T-cell (primary cell): ENCODE data around the gene ZIC5. TPM values are rescaled to one million over a fixed set of nuclear protein-coding genes. Genes with fewer than 3 reads are reported as not detected.

Experiments used
- ATAC-seq, 4 experiments: fragments of 200-7000 bp in 3 of 4; fragments of 150-1000 bp in 1 of 4; cut with Tn5 transposase; replicated peaks in 1 of 4; 1 replicate in 3 of 4; 2 replicates in 1 of 4; pipeline ENCODE4 v1.10.0; 2021; ENCODE audit warnings: moderate library complexity in 3 of 4, mild to moderate bottlenecking in 2 of 4, moderate number of reproducible peaks in 1 of 4
- CTCF ChIA-PET, 2 donors: fragments of 300-600 bp; sonication (Branson Sonifier 250); formaldehyde crosslinking; loops; one replicate each; lab custom pipeline; 2022; ENCODE audit warnings: antibody characterized with exemption in 2 of 2; lab: Charles Lee
- POLR2A ChIA-PET, 2 donors: fragments of 300-600 bp; sonication (Branson Sonifier 250); formaldehyde crosslinking; loops; one replicate each; lab custom pipeline; 2022; ENCODE audit warnings: antibody characterized with exemption in 2 of 2; lab: Charles Lee
- DNase-seq, 35 experiments: peaks; one replicate each; pipeline versions ENCODE4 v3.0.0 to v3.0.0-alpha.2; 2013 to 2023
- H3K27ac ChIP-seq: one replicate; pipeline ENCODE4 v1.5.1; 2013; ENCODE audit warnings: low read length
- H3K27me3 ChIP-seq, 2 experiments: replicated peaks in 1 of 2; 1 replicate in 1 of 2; 2 replicates in 1 of 2; pipeline versions ENCODE4 v1.6.1 to v1.7.0; 2013; ENCODE audit warnings: low read length in 1 of 2, mixed read lengths in 1 of 2; ENCODE audit not compliant: control insufficient read depth in 2 of 2, insufficient read depth in 2 of 2; ENCODE audit errors: extremely low read depth in 1 of 2
- H3K36me3 ChIP-seq, 2 donors: 1 replicate in 1 of 2; 2 replicates in 1 of 2; pipeline versions ENCODE4 v1.6.1 to v1.7.0; 2013; ENCODE audit warnings: low read length in 1 of 2; ENCODE audit not compliant: control insufficient read depth in 2 of 2, insufficient read depth in 1 of 2; ENCODE audit errors: extremely low read depth in 1 of 2
- H3K4me1 ChIP-seq, 2 experiments: 1 replicate in 1 of 2; 2 replicates in 1 of 2; pipeline versions ENCODE4 v1.6.1 to v1.7.0; 2013; ENCODE audit warnings: low read length in 2 of 2, mixed read lengths in 1 of 2; ENCODE audit not compliant: insufficient read depth in 2 of 2, control insufficient read depth in 1 of 2; ENCODE audit errors: extremely low read depth in 1 of 2
- H3K4me3 ChIP-seq, 2 donors: 1 replicate in 1 of 2; 2 replicates in 1 of 2; pipeline versions ENCODE4 v1.5.1 to v1.7.0; 2013; ENCODE audit warnings: mild to moderate bottlenecking in 2 of 2, low read length in 1 of 2, moderate library complexity in 1 of 2; ENCODE audit not compliant: control insufficient read depth in 1 of 2; ENCODE audit errors: extremely low read depth in 1 of 2
- H3K9me3 ChIP-seq: 2 replicates; pipeline ENCODE4 v1.7.0; 2013
- H3K27ac Mint-ChIP-seq, 2 donors: one replicate each; pipeline ENCODE4 v1.8.0; 2020 to 2021; ENCODE audit warnings: mild to moderate bottlenecking in 2 of 2, mixed read lengths in 2 of 2
- H3K27me3 Mint-ChIP-seq, 2 donors: one replicate each; pipeline ENCODE4 v1.8.0; 2021 to 2022; ENCODE audit warnings: mixed read lengths in 2 of 2
- H3K36me3 Mint-ChIP-seq: one replicate; pipeline ENCODE4 v1.8.0; 2021; ENCODE audit warnings: mixed read lengths
- H3K4me1 Mint-ChIP-seq, 3 donors: one replicate each; pipeline ENCODE4 v1.8.0; 2020 to 2022; ENCODE audit warnings: mixed read lengths in 3 of 3, mild to moderate bottlenecking in 1 of 3
- H3K4me3 Mint-ChIP-seq, 3 donors: one replicate each; pipeline ENCODE4 v1.8.0; 2020 to 2022; ENCODE audit warnings: mild to moderate bottlenecking in 3 of 3, mixed read lengths in 3 of 3, moderate library complexity in 3 of 3
- H3K9me3 Mint-ChIP-seq, 3 donors: one replicate each; pipeline ENCODE4 v1.8.0; 2020 to 2022; ENCODE audit warnings: mixed read lengths in 3 of 3
- WGBS: methylation state at CpG from one replicate; pipeline ENCODE4 v1.1.5; 2013; ENCODE audit warnings: missing lambda C conversion rate; ENCODE audit not compliant: insufficient coverage; 5-methylcytosine and 5-hydroxymethylcytosine counted together
- total RNA-seq, 35 experiments: library from RNA in 6 of 35; stranded (reverse) in 6 of 35; fragments of 120-200 nt in 1 of 35; gene quantifications; one replicate each; pipeline versions ENCODE4 v1.2.1 to v1.2.4 and lab custom pipeline; 2013 to 2026

The ZIC5 gene
- total RNA-seq, 5 donors from 2014 or later (not counting 1 experiment from before 2014, with no cell fraction given), result 0.07 to 0.09 (median 0.09) TPM; not detected in 2

- CTCF ChIA-PET, result no interaction called here
- Histone ChIP-seq H3K27ac (no peak overlapping the region), H3K4me3 (peak overlapping the region in 1 of 2 donors; percentile 41), H3K27me3 (peaks cover 28 to 64% of the 10 kb centered on the region in 2 experiments), H3K36me3 (no peaks in the 10 kb centered on the region), H3K4me1 (peaks cover 0 to 34% of the 10 kb centered on the region in 2 experiments), H3K9me3 (peaks cover 3% of the 10 kb centered on the region)
- Mint-ChIP-seq H3K27me3 (peaks cover 58 to 68% of the 10 kb centered on the region in 2 donors), H3K9me3 (peaks cover 0 to 8% (median 6%) of the 10 kb centered on the region in 3 donors), H3K27ac (peak overlapping the region; percentile 61 to 87), H3K4me1 (peaks cover 21 to 25% (median 24%) of the 10 kb centered on the region in 3 donors), H3K36me3 (no peaks in the 10 kb centered on the region), H3K4me3 (peak overlapping the region; percentile 67 to 82 (median 78))
- ATAC-seq (no peak), DNase-seq (peak in 1 of 35 experiments; percentile 32)
- POLR2A ChIA-PET, result no interaction called here
- 7% methylated on average over 61 of the region's 81 CpGs for WGBS
Observed at GRCh38 chr13:99968521-99969452, 2.8 kb downstream of the ZIC5 start.

- H3K36me3 Mint-ChIP-seq, result no peaks in the 10 kb centered on the region
- Histone ChIP-seq H3K36me3 (no peaks in the 10 kb centered on the region), H3K27me3 (peaks cover 24 to 64% of the 10 kb centered on the region in 2 experiments), H3K4me1 (peaks cover 0 to 34% of the 10 kb centered on the region in 2 experiments), H3K9me3 (peaks cover 3% of the 10 kb centered on the region), H3K27ac (no peak overlapping the region), H3K4me3 (no peak overlapping the region)
- peak overlapping the region in 1 of 2 donors; percentile 1 for H3K27ac Mint-ChIP-seq
- no peak for DNase-seq
- ChIA-PET CTCF (no interaction called here), POLR2A (no interaction called here)
- peaks cover 21 to 25% (median 24%) of the 10 kb centered on the region in 3 donors for H3K4me1 Mint-ChIP-seq
- H3K9me3 Mint-ChIP-seq, result peaks cover 0 to under 1% (median 0%) of the 10 kb centered on the region in 3 donors
- no peak for ATAC-seq
- peaks cover 53 to 63% of the 10 kb centered on the region in 2 donors for H3K27me3 Mint-ChIP-seq
- 7% methylated on average over 54 of the region's 58 CpGs for WGBS
- peak overlapping the region; percentile 5 to 63 (median 34) for H3K4me3 Mint-ChIP-seq
Observed at GRCh38 chr13:99967869-99968520, 3.6 kb downstream of the ZIC5 start.

- ChIA-PET POLR2A (interaction anchor here in 1 of 2 donors (0.6 kb wide), 2 partner anchors 36 to 615 kb away, joined by 3 to 4 read pairs; no protein-coding TSS in a partner anchor), CTCF (no interaction called here)
- no peaks in the 10 kb centered on the region for H3K36me3 ChIP-seq
- ATAC-seq, result no peak
- Mint-ChIP-seq H3K9me3 (no peaks in the 10 kb centered on the region), H3K27ac (peak overlapping the region in 1 of 2 donors; percentile 1), H3K36me3 (no peaks in the 10 kb centered on the region), H3K4me1 (peaks cover 21 to 25% (median 24%) of the 10 kb centered on the region in 3 donors), H3K27me3 (peaks cover 54 to 62% of the 10 kb centered on the region in 2 donors), H3K4me3 (peak overlapping the region; percentile 5 to 63 (median 34))
- H3K4me3 ChIP-seq, result no peak overlapping the region
- peaks cover 26 to 62% of the 10 kb centered on the region in 2 experiments for H3K27me3 ChIP-seq
- H3K4me1 ChIP-seq, result peaks cover 0 to 34% of the 10 kb centered on the region in 2 experiments
- H3K9me3 ChIP-seq, result peaks cover 3% of the 10 kb centered on the region
- H3K27ac ChIP-seq, result no peak overlapping the region
- WGBS, result 0% methylated on average over 1 of the region's 9 CpGs
- no peak for DNase-seq
Observed at GRCh38 chr13:99967498-99967868, 4.1 kb downstream of the ZIC5 start.

- H3K36me3 ChIP-seq, result no peaks in the 10 kb centered on the region
Observed at GRCh38 chr13:99966064-99966805, 5.3 kb downstream of the ZIC5 start.

GRCh38 chr13:99965329-99966000, 6.1 kb downstream of the ZIC5 start:
- WGBS, result 52% methylated on average over 4 of the region's 9 CpGs
- Histone ChIP-seq H3K27me3 (peaks cover 34 to 52% of the 10 kb centered on the region in 2 experiments), H3K4me3 (no peak overlapping the region), H3K4me1 (peaks cover 0 to 23% of the 10 kb centered on the region in 2 experiments), H3K36me3 (no peaks in the 10 kb centered on the region), H3K27ac (no peak overlapping the region), H3K9me3 (no peaks in the 10 kb centered on the region)
- H3K36me3 Mint-ChIP-seq, result no peaks in the 10 kb centered on the region
- peaks cover 66 to 71% of the 10 kb centered on the region in 2 donors for H3K27me3 Mint-ChIP-seq
- no peak overlapping the region for H3K27ac Mint-ChIP-seq
- DNase-seq (no peak), ATAC-seq (no peak)
- peaks cover 21 to 28% (median 22%) of the 10 kb centered on the region in 3 donors for H3K4me1 Mint-ChIP-seq
- ChIA-PET CTCF (no interaction called here), POLR2A (no interaction called here)
- no peaks in the 10 kb centered on the region for H3K9me3 Mint-ChIP-seq
- H3K4me3 Mint-ChIP-seq, result no peak overlapping the region

More at GRCh38 chr13:99966064-99966805, 5.3 kb downstream of the ZIC5 start:
- CTCF ChIA-PET, result interaction anchor here in 1 of 2 donors (0.8 kb wide), 1 partner anchor 309 kb away, joined by 3 read pairs; no protein-coding TSS in a partner anchor
- DNase-seq, result no peak
- peaks cover 18 to 21% (median 19%) of the 10 kb centered on the region in 3 donors for H3K4me1 Mint-ChIP-seq
- peaks cover 27 to 50% of the 10 kb centered on the region in 2 experiments for H3K27me3 ChIP-seq
- no peak overlapping the region for H3K27ac Mint-ChIP-seq
- POLR2A ChIA-PET, result no interaction called here
- H3K4me3 Mint-ChIP-seq, result no peak overlapping the region
- no peak overlapping the region for H3K27ac ChIP-seq
- H3K4me1 ChIP-seq, result peaks cover 0 to 25% of the 10 kb centered on the region in 2 experiments
- no peaks in the 10 kb centered on the region for H3K36me3 Mint-ChIP-seq
- no peaks in the 10 kb centered on the region for H3K9me3 ChIP-seq
- 63% methylated on average over 2 of the region's 8 CpGs for WGBS
- no peak overlapping the region for H3K4me3 ChIP-seq
- ATAC-seq, result no peak
- H3K9me3 Mint-ChIP-seq, result no peaks in the 10 kb centered on the region
- peaks cover 59 to 65% of the 10 kb centered on the region in 2 donors for H3K27me3 Mint-ChIP-seq
